HepG2 (cell line): ENCODE data around the gene GPR137. TPM values are rescaled to one million over a fixed set of nuclear protein-coding genes. Genes with fewer than 3 reads are reported as not detected.

Experiments
- ARNT2 ChIP-seq: sonication (generic); formaldehyde crosslinking; IDR thresholded peaks from 2 replicates; pipeline ENCODE4 v1.8.0; 2022; ENCODE audit warnings: mild to moderate bottlenecking, low read depth, missing genetic modification reagents, moderate library complexity
- ATAD3A ChIP-seq: sonication (generic); formaldehyde crosslinking; IDR thresholded peaks from 2 replicates; pipeline ENCODE4 v1.4.0; 2020; ENCODE audit warnings: missing genetic modification reagents
- KDM4B ChIP-seq: sonication (generic); formaldehyde crosslinking; IDR thresholded peaks from 2 replicates; pipeline ENCODE4 v1.4.0; 2020; ENCODE audit warnings: missing genetic modification reagents
- PAWR ChIP-seq: sonication (generic); formaldehyde crosslinking; IDR thresholded peaks from 2 replicates; pipeline ENCODE4 v1.4.0; 2020; ENCODE audit warnings: missing genetic modification reagents, mild to moderate bottlenecking, borderline replicate concordance
- PLSCR1 ChIP-seq: sonication (generic); formaldehyde crosslinking; IDR thresholded peaks from 2 replicates; pipeline ENCODE4 v1.5.0; 2020; ENCODE audit warnings: missing genetic modification reagents, mild to moderate bottlenecking, borderline replicate concordance
- RFXANK ChIP-seq: IDR thresholded peaks from 2 replicates; pipeline ENCODE4 v1.6.1; 2016
- SPEN ChIP-seq: sonication (generic); formaldehyde crosslinking; IDR thresholded peaks from 2 replicates; pipeline ENCODE4 v1.5.1; 2020; ENCODE audit warnings: low read depth, mild to moderate bottlenecking, missing genetic modification reagents
- THAP7 ChIP-seq: sonication (generic); formaldehyde crosslinking; IDR thresholded peaks from 2 replicates; pipeline ENCODE4 v1.8.1; 2023; ENCODE audit warnings: mild to moderate bottlenecking, missing genetic modification reagents
- THAP8 ChIP-seq: sonication (generic); formaldehyde crosslinking; IDR thresholded peaks from 2 replicates; pipeline ENCODE4 v1.5.1; 2020; ENCODE audit warnings: missing genetic modification reagents, mild to moderate bottlenecking, borderline replicate concordance
- ZBED4 ChIP-seq: sonication (generic); formaldehyde crosslinking; IDR thresholded peaks from 2 replicates; pipeline ENCODE4 v1.4.0; 2020; ENCODE audit warnings: missing genetic modification reagents, borderline replicate concordance
- ZNF205 ChIP-seq: IDR thresholded peaks from 2 replicates; pipeline ENCODE4 v1.6.1; 2018; ENCODE audit warnings: missing biosample characterization, missing genetic modification reagents
- ZNF362 ChIP-seq: sonication (generic); formaldehyde crosslinking; IDR thresholded peaks from 2 replicates; pipeline ENCODE4 v1.4.0; 2020; ENCODE audit warnings: missing genetic modification reagents, mild to moderate bottlenecking, borderline replicate concordance
- ZNF576 ChIP-seq: sonication (generic); formaldehyde crosslinking; IDR thresholded peaks from 2 replicates; pipeline ENCODE4 v1.4.0; 2020; ENCODE audit warnings: mild to moderate bottlenecking, missing genetic modification reagents
- ZNF672 ChIP-seq: sonication (generic); formaldehyde crosslinking; IDR thresholded peaks from 2 replicates; pipeline ENCODE4 v1.8.1; 2022; ENCODE audit warnings: missing genetic modification reagents
- ZNF75D ChIP-seq: sonication (generic); formaldehyde crosslinking; IDR thresholded peaks from 2 replicates; pipeline ENCODE4 v1.8.1; 2023; ENCODE audit warnings: missing genetic modification reagents, mild to moderate bottlenecking, borderline replicate concordance
- ZNF839 ChIP-seq: sonication (generic); formaldehyde crosslinking; IDR thresholded peaks from 2 replicates; pipeline ENCODE4 v1.4.0; 2020; ENCODE audit warnings: missing genetic modification reagents, mild to moderate bottlenecking, borderline replicate concordance
- ZNF841 ChIP-seq: sonication (generic); formaldehyde crosslinking; IDR thresholded peaks from 2 replicates; pipeline ENCODE4 v1.8.1; 2023; ENCODE audit warnings: missing genetic modification reagents, borderline replicate concordance
- ZSCAN22 ChIP-seq: sonication (generic); formaldehyde crosslinking; IDR thresholded peaks from 2 replicates; pipeline ENCODE4 v1.4.0; 2020; ENCODE audit warnings: mild to moderate bottlenecking, missing genetic modification reagents
- ZXDC ChIP-seq: sonication (generic); formaldehyde crosslinking; IDR thresholded peaks from 2 replicates; pipeline ENCODE4 v1.5.0; 2020; ENCODE audit warnings: mild to moderate bottlenecking, missing genetic modification reagents
- polyA plus RNA-seq, 8 experiments: library from polyadenylated mRNA; depleted of rRNA in 3 of 8; stranded (reverse) in 7 of 8; unstranded in 1 of 8; fragments of >200 nt; fragmentation: Illumina TruSeq in 4 of 8; extraction: Trizol in 4 of 8; gene quantifications; 2 replicates each; pipeline versions ENCODE4 v1.2.1 to v1.2.3, GENCODE V29; 2011 to 2016; ENCODE audit warnings: low read depth in 4 of 8, missing spikeins in 1 of 8, mixed read lengths in 1 of 8; ENCODE audit not compliant: insufficient read depth in 1 of 8
- total RNA-seq, 5 experiments: library from RNA; depleted of rRNA; stranded (reverse); fragments of >200 nt; fragmentation: Illumina TruSeq; extraction: Trizol; gene quantifications; 2 replicates each; pipeline ENCODE4 v1.2.3, GENCODE V29; 2016; ENCODE audit warnings: low read depth in 1 of 5

Gene GPR137
- total and polyA plus RNA-seq, 2 of the 13 experiments (the other 11 are each of a cell fraction or from before 2014, with no cell fraction given), result 8.5 to 13.2 TPM

- TF ChIP-seq ZNF362 (CRISPR knock-in tag), result no peak
- TF ChIP-seq PLSCR1 (CRISPR knock-in tag), result no peak
- no peak for TF ChIP-seq ATAD3A
- no peak for TF ChIP-seq THAP7 (CRISPR knock-in tag)
- no peak for TF ChIP-seq ZXDC
- no peak for TF ChIP-seq RFXANK
- no peak for TF ChIP-seq SPEN (CRISPR knock-in tag)
- 0 out of 2 replicates have a peak, but pooled peaks have one; percentile 26 for TF ChIP-seq ZBED4 (CRISPR knock-in tag)
- TF ChIP-seq ZNF75D (CRISPR knock-in tag), result no peak
- TF ChIP-seq ZNF205 (CRISPR knock-in tag), result no peak
- TF ChIP-seq ZNF672 (CRISPR knock-in tag), result no peak
- no peak for TF ChIP-seq ZNF839 (CRISPR knock-in tag)
- no peak for TF ChIP-seq KDM4B
- TF ChIP-seq ARNT2, result no peak
- no peak for TF ChIP-seq ZNF576 (CRISPR knock-in tag)
- no peak for TF ChIP-seq ZSCAN22
- no peak for TF ChIP-seq ZNF841 (CRISPR knock-in tag)
- TF ChIP-seq THAP8 (CRISPR knock-in tag), result no peak
- no peak for TF ChIP-seq PAWR (CRISPR knock-in tag)
Observed at GRCh38 chr11:64251016-64251752, 34.5 kb upstream of the GPR137 start, which contains the start of gene PLCB3 (continued).
